Kidney epithelial cell (primary cell): ENCODE results near the gene BMP7. TPM values are rescaled to one million over a fixed set of nuclear protein-coding genes. Genes with fewer than 3 reads are reported as not detected.

Experiments used
- DNase-seq: peaks from one replicate; pipeline ENCODE4 v3.0.0-alpha.2; 2010; ENCODE audit warnings: low read depth
- H3K27me3 ChIP-seq: 2 replicates; pipeline ENCODE4 v1.6.0; 2011; ENCODE audit warnings: low read length; ENCODE audit not compliant: control insufficient read depth, insufficient read depth
- H3K36me3 ChIP-seq: 2 replicates; pipeline ENCODE4 v1.5.1; 2011; ENCODE audit warnings: low read length; ENCODE audit not compliant: control insufficient read depth, insufficient read depth
- H3K4me3 ChIP-seq: 2 replicates; pipeline ENCODE4 v1.5.1; 2011; ENCODE audit warnings: low read depth, mild to moderate bottlenecking, control low read depth, low read length
- total RNA-seq: library from RNA; depleted of rRNA; stranded (reverse); fragments of >200 nt; gene quantifications from 2 replicates; pipeline ENCODE4 v1.2.3, GENCODE V29; 2015
- TF ChIP-seq, protein P1 (sequence below): IDR thresholded peaks from 2 replicates; pipeline ENCODE4 v1.5.1; 2011; ENCODE audit warnings: mild to moderate bottlenecking, moderate library complexity, low read length, control low read depth, inconsistent platforms; ENCODE audit not compliant: insufficient read depth, poor library complexity, severe bottlenecking

BMP7 gene
- total RNA-seq, 1 donor from 2014 or later: 21.8 TPM

DNA sequence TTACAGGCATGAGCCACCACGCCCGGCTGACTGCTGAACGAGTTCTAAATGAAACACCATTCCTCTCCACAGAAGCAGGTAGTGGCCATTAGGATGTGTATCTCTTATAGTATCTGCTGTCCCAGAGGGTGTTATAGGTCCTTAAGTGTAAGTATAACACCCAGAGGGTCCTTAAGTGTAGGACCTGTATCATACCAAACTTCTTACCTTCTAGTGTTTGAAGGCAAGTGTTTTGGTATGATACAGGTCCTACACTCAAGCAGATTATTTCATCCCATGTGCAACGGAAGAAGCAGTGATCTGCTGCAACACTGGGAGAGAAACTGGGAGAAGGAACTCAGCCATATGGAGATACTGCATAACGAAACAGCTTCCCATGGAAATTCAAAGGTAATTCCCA lies 17.4 kb downstream of the BMP7 start:
- no peaks in the 10 kb centered on the region for H3K27me3 ChIP-seq
- TF ChIP-seq, protein P1, sequence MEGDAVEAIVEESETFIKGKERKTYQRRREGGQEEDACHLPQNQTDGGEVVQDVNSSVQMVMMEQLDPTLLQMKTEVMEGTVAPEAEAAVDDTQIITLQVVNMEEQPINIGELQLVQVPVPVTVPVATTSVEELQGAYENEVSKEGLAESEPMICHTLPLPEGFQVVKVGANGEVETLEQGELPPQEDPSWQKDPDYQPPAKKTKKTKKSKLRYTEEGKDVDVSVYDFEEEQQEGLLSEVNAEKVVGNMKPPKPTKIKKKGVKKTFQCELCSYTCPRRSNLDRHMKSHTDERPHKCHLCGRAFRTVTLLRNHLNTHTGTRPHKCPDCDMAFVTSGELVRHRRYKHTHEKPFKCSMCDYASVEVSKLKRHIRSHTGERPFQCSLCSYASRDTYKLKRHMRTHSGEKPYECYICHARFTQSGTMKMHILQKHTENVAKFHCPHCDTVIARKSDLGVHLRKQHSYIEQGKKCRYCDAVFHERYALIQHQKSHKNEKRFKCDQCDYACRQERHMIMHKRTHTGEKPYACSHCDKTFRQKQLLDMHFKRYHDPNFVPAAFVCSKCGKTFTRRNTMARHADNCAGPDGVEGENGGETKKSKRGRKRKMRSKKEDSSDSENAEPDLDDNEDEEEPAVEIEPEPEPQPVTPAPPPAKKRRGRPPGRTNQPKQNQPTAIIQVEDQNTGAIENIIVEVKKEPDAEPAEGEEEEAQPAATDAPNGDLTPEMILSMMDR: no peak
- H3K4me3 ChIP-seq: no peak overlapping the region
- H3K36me3 ChIP-seq: no peaks in the 10 kb centered on the region
- DNase-seq: no peak

DNA sequence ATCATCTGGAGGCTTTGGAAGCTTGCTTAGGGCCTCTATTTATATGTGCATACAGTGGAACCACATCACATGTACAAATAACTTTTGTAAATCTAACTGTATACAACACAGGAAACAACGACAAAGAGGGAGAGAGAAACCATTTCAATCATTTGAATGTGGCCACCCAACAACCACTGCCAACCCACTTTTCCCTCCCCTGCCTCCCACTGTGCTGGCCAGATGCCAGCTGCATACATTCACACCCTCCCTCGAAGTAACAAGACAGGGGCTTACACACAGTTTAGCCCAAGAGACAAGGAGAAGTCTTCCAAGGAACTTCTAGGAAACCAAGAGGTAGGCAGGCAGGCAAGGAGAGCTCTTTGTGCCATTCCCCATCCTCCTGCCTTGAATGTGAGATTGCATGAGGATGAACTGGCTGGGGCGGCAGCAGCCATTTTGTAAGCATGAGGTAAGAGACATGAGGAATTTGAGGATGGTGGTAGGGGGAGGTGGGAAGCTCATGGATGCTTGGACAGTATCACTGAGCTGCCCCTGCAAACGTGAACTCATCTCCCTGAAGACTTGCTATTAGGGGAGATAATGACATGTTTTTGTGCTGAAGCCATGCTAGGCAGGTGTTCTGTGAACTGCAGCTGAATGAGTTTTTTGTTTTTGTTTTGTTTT lies 18.2 kb downstream of the BMP7 start:
- H3K4me3 ChIP-seq: no peak overlapping the region
- no peak for DNase-seq
- no peaks in the 10 kb centered on the region for H3K27me3 ChIP-seq
- H3K36me3 ChIP-seq: no peaks in the 10 kb centered on the region
- TF ChIP-seq, protein P1: no peak

DNA sequence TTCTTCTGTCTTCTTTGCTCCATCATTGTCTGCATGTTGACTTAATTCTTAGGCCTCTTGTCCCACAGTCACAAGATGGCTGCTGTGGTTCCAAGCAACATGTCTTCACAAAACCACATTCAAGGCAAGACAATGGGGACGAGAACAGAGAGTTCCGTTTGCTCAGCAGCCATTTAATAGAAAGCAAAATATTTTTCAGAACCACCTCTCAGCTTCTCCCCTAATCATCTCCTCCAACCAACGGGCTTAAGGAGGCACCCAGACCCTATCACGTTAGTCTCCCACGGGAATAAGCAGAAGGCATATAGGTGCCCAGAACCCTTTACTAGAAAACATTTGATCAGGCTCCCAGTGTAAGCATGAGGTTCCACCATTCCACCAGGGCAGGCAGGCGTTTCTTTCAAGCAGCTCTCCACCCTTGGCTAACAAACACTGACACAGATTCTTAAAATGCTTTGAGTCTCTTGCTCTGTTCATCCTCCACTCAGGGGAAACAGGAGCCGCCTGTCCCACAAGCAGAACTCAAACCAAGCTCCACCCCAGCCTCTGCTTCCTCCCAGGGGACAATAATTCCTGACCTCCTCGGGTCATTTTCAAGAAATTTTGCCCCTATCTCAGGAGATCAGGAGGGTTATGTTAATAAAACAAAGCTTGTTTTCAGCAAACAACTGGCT lies 19.0 kb downstream of the BMP7 start:
- no peak for DNase-seq
- TF ChIP-seq, protein P1: no peak
- Histone ChIP-seq H3K36me3 (no peaks in the 10 kb centered on the region), H3K27me3 (no peaks in the 10 kb centered on the region), H3K4me3 (no peak overlapping the region)

DNA sequence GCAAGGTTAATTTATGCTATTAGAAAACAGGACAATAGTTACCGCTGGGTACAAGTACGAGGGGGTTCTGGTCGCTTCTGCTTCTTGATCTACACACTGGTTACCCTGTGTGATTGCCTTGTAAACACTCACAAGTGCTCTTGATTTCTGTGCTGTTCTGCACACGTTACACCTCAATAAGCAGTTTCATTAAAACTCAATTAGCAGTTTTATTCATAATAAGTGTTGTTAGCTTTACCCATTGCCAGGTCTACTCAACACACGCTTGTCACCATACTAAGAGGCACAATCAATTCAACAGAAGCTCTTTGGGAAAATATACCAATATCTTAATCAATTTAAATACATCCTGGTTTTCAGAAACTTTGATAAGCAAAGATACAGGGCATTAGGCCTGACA lies 20.4 kb downstream of the BMP7 start:
- DNase-seq: no peak
- Histone ChIP-seq H3K27me3 (no peaks in the 10 kb centered on the region), H3K4me3 (no peak overlapping the region), H3K36me3 (no peaks in the 10 kb centered on the region)
- TF ChIP-seq, protein P1: no peak

DNA sequence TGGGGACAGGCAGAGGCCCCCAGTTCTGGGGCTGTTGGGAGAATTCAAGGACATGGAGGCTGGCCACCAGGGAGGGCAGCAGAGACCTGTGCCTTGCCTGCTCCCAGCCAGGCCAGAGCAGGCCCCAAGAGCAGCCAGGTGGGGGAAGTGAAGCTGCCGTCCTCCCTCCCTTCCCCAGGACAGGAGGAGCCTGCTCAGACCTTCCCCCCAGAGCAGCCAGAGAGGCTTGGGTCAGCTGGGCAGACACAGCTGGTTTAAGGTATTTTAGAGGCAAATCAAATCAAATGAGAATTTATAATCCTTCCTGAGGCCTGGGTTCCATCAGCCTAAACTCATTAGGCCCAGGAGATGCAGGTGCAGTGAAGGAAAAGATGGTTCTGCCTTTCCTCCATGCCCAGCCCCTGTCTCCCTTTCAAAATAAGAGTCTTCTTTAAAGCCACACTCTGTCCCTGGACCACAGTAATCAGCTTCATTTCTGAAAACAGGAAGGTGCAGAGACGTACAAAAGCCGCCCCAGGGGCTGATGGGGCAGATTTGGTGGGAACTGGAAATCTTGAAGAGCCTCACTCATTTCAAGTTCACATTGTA lies 21.7 kb downstream of the BMP7 start:
- Histone ChIP-seq H3K27me3 (no peaks in the 10 kb centered on the region), H3K4me3 (no peak overlapping the region), H3K36me3 (no peaks in the 10 kb centered on the region)
- TF ChIP-seq, protein P1: peak; percentile 8
- no peak for DNase-seq
